ENCODE measurements around the gene EML1.
"Not testable (repeated sequence)": the region's sequence is repeated elsewhere in the genome, so short reads cannot be mapped to it uniquely, and the experiment has no call there.

Gene EML1

GRCh38 chr14:99756796-99757195, 36.4 kb upstream of the EML1 start:
- no peak for FAIRE-seq

DNA sequence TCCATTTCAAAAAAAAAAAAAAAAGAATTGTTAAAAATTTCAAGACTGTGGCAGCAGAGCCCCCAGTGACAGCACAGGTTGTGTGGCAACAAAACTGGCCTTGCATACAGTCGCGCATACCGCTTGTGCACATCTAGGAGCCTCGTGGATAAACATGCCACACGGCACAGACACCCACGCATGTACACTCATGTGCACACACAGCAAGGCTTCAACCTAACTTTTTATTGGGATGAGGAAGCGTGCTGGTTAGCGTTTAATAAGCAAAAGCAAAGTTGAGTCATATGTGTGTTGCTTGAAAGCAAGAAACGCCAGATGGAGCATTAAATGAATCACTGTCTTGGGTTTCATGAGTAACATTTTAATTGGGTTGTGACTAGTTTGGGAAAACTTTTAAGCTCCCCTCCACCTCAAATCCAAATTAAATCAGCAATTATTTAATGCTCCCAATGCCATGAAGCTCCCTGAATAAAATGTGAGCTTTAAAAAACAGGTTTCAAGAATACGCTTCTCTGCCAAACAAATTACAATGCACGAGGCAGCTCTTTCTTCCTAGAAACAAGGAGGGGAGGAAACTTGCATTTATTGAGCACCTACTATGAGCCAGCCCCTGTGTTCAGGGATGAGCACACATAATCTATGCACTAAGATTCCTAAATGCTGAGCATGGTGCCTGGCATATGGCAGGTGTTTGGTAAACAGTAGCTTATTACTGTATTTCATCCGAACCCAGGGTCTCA, 35.7 kb upstream of the EML1 start:
- FAIRE-seq, result no peak

DNA sequence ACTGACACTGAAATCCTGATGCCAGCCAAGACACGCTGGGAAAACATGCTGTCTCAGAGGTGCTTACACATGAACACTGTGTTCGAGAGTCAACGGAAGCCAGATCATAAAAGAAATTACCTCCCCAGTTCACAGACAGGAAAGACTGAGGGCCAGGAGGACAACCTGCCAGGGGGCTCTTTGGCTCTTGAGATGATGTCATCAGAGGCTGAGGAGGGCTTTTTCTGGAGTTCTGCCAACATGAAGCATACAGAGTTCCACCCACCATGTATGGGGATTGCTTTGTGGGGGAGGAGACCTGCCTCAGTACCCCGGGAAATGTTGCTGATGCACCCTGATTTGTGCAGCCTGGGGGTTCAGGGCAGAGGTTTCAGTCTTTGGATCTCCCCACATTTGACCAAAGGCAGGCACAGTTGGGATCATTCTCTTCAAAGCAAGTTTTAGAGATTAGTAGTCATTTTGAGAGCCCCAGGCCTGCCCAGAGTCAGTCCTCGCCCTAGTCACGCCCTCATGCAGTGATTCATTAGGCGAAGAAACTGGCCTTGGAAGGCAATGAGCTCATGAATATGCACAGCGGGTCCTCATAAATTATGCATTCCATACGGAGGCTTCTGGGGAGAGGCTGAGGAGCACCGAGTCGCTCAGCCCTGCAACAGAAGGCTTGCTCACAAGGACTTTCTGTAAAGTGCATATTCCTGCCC, 34.9 kb upstream of the EML1 start:
- no peak for FAIRE-seq

GRCh38 chr14:99758872-99759545, 34.2 kb upstream of the EML1 start:
- no peak for FAIRE-seq

DNA sequence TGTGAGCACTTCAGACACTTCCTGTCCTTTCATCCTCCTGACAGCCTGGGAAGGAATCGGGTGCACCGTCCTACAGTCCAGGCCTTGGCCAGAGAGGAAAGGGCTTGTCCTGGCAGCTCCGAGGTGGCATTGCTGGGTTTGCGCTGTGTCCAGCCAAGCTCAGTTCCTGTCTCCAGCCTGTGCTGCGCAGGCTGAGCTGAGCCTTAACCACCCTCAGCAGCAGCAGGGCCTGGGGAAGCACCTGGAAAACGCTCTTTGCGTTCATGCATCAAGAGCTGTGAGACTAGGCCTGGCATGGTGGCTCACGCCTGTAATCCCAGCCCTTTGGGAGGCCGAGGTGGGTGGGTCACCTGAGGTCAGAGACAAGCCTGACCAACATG, 33.7 kb upstream of the EML1 start:
- no peak for FAIRE-seq

DNA sequence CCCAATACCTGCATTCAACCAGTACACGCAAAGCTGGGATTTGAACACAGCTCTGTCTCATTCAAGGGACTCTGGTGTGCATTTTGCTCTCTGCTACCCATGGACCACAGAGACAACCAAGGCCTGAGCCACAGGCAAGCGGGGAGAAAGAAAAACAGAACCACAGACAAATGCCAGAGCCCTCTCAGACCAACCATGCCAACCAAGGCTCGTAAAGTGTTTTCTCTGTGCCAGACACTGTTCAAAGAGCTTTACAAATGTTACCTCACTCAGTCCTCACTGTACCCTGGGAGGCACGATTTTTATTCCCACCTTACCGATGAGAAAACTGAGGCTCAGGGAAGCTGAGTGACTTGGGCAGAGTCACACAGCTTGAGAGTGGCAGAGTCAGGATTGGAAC, 32.4 kb upstream of the EML1 start:
- no peak for FAIRE-seq

DNA sequence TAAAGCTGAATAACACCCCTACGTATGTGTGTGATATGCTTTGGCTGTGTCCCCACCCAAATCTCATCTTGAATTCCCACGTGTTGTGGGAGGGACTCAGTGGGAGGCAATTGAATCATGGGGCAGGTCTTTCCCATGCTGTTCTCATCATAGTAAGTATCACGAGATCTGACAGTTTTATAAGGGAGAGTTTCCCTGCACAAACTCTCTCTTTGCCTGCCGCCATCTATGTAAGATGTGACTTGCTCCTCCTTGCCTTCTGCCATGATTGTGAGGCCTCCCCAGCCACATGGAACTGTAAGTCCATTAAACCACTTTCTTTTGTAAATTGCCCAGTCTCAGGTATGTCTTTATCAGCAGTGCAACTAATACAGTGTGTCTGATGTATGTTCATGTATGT, 30.3 kb upstream of the EML1 start:
- not testable (repeated sequence) for FAIRE-seq

DNA sequence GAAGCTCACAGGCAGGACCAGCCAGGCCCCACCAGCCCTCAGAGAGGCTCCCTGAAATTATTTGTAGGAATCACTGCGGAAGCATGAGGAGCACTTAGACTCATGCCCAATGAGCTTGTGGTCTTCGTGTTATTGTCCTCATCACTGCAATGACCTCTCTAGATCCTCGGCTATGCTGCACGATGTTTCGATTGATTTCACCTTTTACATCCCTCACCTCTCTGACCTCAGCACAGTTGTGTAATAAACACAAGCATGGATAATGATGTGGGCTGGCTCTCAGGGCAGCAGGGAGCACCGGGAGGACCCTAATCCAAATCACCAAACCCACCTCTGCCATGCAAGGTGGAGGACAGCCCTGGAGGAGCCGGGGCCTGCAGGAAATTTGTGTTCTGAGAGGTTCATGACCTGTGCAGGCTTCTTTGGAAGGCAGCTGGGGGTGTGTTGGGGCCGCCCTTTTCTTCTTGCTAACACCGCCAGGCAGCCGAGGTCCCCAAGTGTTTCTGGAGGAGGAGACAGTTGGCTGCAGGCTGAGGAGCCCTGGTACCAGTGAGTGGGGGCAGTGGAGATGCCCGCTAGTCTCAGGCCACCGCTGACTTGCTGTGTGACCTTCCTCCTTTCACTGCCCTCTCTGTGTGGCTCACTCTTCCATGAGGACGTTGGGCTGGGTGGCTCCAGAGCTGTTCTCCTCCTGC, 29.5 kb upstream of the EML1 start:
- no peak for FAIRE-seq

DNA sequence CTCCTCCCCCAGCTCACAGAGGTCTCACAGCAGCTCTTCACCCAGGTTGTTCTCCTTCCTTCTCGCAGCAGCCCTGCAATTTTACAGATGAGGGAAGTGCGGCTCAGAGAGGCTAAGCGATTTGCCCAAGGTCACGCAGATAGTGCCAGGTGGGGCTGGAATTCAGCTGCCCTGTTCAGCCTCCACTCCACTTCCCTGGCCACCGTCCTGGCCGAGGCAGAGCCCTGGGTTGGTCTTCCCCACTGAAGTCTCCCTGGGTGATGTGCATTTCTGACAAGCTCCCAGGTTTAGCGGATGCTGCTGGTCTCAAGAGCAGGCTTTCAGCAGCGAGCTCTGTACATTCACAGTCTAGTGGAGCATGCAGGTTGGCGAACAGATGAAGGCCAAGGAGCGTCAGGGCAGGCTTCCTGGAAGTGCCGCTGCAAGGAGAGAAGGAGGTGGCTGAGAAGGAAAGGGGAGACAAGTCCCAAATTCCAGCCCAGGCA, 28.9 kb upstream of the EML1 start:
- no peak for FAIRE-seq

GRCh38 chr14:99768381-99768780, 24.8 kb upstream of the EML1 start:
- FAIRE-seq, result no peak

DNA sequence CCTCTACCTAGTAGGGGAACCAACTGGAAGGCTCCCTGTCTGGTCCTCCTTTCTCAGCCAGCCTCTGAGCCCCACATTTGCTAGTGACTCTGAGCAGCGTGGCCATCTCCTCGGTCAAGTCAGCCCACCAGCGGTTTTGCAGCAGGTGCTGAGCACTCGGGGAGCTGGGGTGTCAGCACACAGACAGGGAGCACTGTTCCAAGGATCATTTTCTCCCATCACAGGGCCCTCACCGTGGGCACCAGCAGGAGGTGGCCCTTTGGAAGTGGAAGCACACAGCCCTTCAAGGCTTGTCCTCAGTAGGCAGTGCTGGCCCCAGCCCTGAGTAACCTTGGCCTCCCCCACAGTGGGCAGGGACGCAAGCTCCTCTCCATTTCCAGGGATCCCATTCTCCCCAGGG, 24.1 kb upstream of the EML1 start:
- FAIRE-seq, result no peak

- FAIRE-seq, result no peak
Observed at GRCh38 chr14:99769799-99770198, 23.4 kb upstream of the EML1 start.

- FAIRE-seq, result no peak
Observed at GRCh38 chr14:99772371-99773283, 20.6 kb upstream of the EML1 start.

DNA sequence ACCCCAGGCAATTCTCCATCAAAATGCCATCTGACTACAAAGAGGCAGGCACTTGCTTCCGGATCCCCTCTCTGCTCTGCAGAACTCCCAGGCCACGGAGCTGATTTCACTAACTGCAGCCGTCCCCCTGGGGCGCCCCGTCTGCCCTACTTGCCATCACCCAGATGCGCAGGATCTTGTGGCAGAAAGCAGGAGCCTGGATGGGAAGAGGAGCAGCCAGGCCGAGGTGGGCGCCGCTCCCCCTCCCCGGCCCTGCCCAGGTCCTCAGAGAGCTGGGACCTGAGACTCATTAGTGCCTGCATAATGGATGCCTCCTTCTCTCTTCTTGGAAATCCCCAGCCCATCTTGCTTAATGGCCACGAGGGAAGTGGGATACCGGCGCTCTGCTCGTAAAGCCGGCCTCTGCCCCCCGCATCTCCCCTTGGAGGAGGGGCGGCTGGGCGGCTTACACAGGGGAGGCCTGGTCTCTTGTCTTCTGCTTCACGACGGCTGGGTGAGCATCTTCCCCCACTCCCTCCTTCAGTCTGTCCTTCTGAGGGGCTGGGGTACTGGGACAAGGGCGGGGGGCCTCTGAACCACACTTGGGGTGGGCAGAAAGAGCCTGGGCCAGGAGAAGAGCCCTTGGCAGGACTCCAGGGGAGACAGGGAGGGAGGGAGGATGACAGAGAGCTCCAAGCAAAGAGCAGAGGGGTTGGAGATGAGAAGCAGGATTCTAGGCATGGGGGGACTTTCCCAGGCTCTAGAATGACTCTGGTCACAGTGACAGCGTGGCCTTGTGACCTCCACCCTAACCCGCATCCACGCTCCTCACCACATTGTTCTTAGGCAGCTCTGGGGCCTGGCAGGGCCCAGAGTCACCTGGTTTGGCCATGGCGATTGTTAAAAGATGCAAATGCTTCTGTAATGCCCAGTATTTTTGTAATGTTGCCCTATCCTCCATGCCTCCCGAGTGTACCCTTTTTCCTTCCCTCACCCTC, 19.4 kb upstream of the EML1 start:
- FAIRE-seq, result no peak

- no peak for FAIRE-seq
Observed at GRCh38 chr14:99774556-99775307, 18.5 kb upstream of the EML1 start.

DNA sequence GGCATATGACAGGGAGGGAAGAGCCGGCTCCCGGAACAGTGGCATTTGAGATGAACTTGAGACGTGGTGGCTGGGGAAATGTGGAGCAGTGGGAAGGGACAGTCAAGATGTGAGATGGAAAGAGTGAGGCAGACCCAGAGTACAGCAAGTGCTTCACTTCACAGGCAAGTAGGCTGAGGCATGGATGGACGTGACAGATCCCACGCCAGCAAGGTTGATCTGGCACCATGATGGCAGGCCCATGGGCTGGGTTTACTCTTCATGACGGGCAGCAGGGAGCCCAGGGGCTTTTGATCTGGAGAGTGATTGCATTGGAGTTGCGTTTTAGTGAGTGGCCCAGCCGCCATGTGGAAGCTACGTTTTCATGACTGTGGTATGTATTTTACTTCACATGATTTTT, 17.9 kb upstream of the EML1 start:
- FAIRE-seq, result no peak

DNA sequence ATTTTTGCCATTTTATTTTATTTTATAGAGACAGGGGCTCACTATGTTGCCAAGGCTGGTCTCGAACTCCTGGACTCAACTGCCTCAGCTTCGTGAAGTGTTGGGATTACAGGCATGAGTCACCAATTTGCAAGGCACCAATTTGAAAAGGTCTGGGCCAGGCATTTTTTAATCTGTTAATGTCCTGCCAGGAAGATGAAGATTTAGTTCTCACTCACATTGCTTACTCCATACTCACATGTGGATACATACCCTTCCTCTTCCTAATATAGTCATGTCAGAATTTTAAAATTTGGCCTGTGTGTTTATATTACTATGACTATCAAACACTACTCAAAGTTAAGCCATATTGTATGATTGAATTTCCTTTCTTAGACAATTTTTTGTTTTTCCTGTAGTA, 15.3 kb upstream of the EML1 start:
- no peak for FAIRE-seq

GRCh38 chr14:99779751-99780150, 13.5 kb upstream of the EML1 start:
- FAIRE-seq, result no peak

GRCh38 chr14:99780690-99781089, 12.5 kb upstream of the EML1 start:
- FAIRE-seq, result no peak

DNA sequence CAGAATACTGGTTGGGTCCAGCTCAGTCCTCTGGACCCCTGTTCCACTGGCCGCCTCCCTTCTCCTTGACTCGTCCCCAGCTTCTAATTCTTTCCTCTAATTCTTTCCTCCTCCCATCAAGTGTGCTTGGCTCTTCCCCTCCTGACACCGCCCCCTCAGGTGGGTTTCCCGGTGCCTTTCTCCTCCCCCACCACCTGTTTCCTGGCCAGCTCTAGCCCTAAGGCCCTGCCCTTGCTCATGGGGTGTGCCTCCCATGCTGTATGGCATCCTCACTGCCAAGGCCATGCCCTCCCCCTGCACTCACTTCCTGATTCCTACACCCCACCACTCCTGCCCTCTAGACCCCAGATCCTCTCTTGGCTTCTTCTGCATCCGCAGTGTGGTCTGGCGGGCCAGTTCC, 12.1 kb upstream of the EML1 start:
- FAIRE-seq, result no peak
